Naive thymus-derived CD4-positive, alpha-beta T cell (primary cell): ENCODE data around the gene AP2A2. TPM values are rescaled to one million over a fixed set of nuclear protein-coding genes. Genes with fewer than 3 reads are reported as not detected.

Experiments used
- ATAC-seq: fragments of 150-1000 bp; cut with Tn5 transposase; 2 replicates; pipeline ENCODE4 v1.10.0; 2021; ENCODE audit warnings: mild to moderate bottlenecking, moderate library complexity
- CTCF ChIA-PET: fragments of 350-600 bp; sonication (Branson Sonifier 250); formaldehyde crosslinking; loops from one replicate; lab custom pipeline; 2021; ENCODE audit warnings: antibody characterized with exemption; lab: Charles Lee
- POLR2A ChIA-PET: fragments of 350-600 bp; sonication (Branson Sonifier 250); formaldehyde crosslinking; loops from one replicate; lab custom pipeline; 2021; ENCODE audit warnings: antibody characterized with exemption, inconsistent platforms; lab: Charles Lee
- DNase-seq, 9 donors: peaks; one replicate each; pipeline versions ENCODE4 v3.0.0 to v3.0.0-alpha.2; 2020 to 2022; ENCODE audit warnings: mixed read lengths in 1 of 9
- H3K27ac ChIP-seq: one replicate; pipeline ENCODE4 v1.7.0; 2013; ENCODE audit warnings: mild to moderate bottlenecking, low read depth, low read length, moderate library complexity
- H3K27me3 ChIP-seq, 2 donors: one replicate each; pipeline ENCODE4 v1.7.0; 2013; ENCODE audit warnings: low read length in 2 of 2, mild to moderate bottlenecking in 2 of 2, moderate library complexity in 2 of 2; ENCODE audit not compliant: control insufficient read depth in 2 of 2, insufficient read depth in 2 of 2
- H3K36me3 ChIP-seq, 3 experiments: 1 replicate in 2 of 3; 2 replicates in 1 of 3; pipeline ENCODE4 v1.7.0; 2013; ENCODE audit warnings: low read length in 3 of 3, mild to moderate bottlenecking in 3 of 3, moderate library complexity in 1 of 3; ENCODE audit not compliant: insufficient read depth in 3 of 3, control insufficient read depth in 2 of 3
- H3K4me1 ChIP-seq, 2 donors: one replicate each; pipeline ENCODE4 v1.7.0; 2013; ENCODE audit warnings: low read length in 2 of 2, mild to moderate bottlenecking in 2 of 2, moderate library complexity in 1 of 2; ENCODE audit not compliant: control insufficient read depth in 2 of 2, insufficient read depth in 2 of 2
- H3K4me3 ChIP-seq: 2 replicates; pipeline ENCODE4 v1.7.0; 2013; ENCODE audit warnings: mild to moderate bottlenecking, low read length
- H3K9me3 ChIP-seq, 3 experiments: 1 replicate in 2 of 3; 2 replicates in 1 of 3; pipeline ENCODE4 v1.7.0; 2013; ENCODE audit warnings: low read length in 3 of 3; ENCODE audit not compliant: control insufficient read depth in 2 of 3
- H3K27ac Mint-ChIP-seq, 9 donors: one replicate each; pipeline ENCODE4 v1.8.0; 2020 to 2022; ENCODE audit warnings: mixed read lengths in 9 of 9, mild to moderate bottlenecking in 8 of 9, moderate library complexity in 5 of 9, inconsistent platforms in 2 of 9
- H3K27me3 Mint-ChIP-seq, 5 donors: one replicate each; pipeline ENCODE4 v1.8.0; 2021 to 2022; ENCODE audit warnings: mixed read lengths in 5 of 5, mild to moderate bottlenecking in 1 of 5
- H3K36me3 Mint-ChIP-seq, 5 donors: one replicate each; pipeline ENCODE4 v1.8.0; 2020 to 2022; ENCODE audit warnings: mixed read lengths in 5 of 5, mild to moderate bottlenecking in 3 of 5, inconsistent platforms in 1 of 5
- H3K4me1 Mint-ChIP-seq, 7 donors: one replicate each; pipeline ENCODE4 v1.8.0; 2020 to 2022; ENCODE audit warnings: mixed read lengths in 7 of 7, mild to moderate bottlenecking in 3 of 7, inconsistent platforms in 1 of 7
- H3K4me3 Mint-ChIP-seq, 10 donors: one replicate each; pipeline ENCODE4 v1.8.0; 2020 to 2022; ENCODE audit warnings: mild to moderate bottlenecking in 10 of 10, mixed read lengths in 10 of 10, moderate library complexity in 6 of 10, inconsistent platforms in 2 of 10
- H3K9me3 Mint-ChIP-seq, 11 donors: one replicate each; pipeline ENCODE4 v1.8.0; 2020 to 2022; ENCODE audit warnings: mixed read lengths in 11 of 11, mild to moderate bottlenecking in 4 of 11, inconsistent platforms in 1 of 11, moderate library complexity in 1 of 11
- intact Hi-C, 2 donors: fragments of 100-400 bp; cut with micrococcal nuclease; formaldehyde crosslinking; loops; one replicate each; pipeline ENCODE4 v1.15.1; 2023
- polyA plus RNA-seq, 2 donors: library from polyadenylated mRNA; unstranded; fragments of 300-500 nt; fragmentation: Illumina TruSeq; gene quantifications; one replicate each; pipeline ENCODE4 v1.2.3, GENCODE V29; 2021
- total RNA-seq, 6 experiments: library from RNA in 5 of 6; stranded (reverse) in 5 of 6; gene quantifications; 1 replicate in 5 of 6; 2 replicates in 1 of 6; pipeline ENCODE4 v1.2.3 and lab custom pipeline; 2021 to 2026

AP2A2 gene
- total and polyA plus RNA-seq, 7 experiments from 2014 or later, result 8.7 to 93.3 (median 79.3) TPM

GRCh38 chr11:1005928-1006327, 80.3 kb downstream of the AP2A2 start:
- Mint-ChIP-seq H3K4me3 (no peak overlapping the region), H3K27me3 (no peaks in the 10 kb centered on the region), H3K36me3 (peaks cover 2 to 40% (median 18%) of the 10 kb centered on the region in 5 donors), H3K9me3 (no peaks in the 10 kb centered on the region), H3K4me1 (peaks cover 0 to 11% (median 0%) of the 10 kb centered on the region in 7 donors), H3K27ac (no peak overlapping the region)
- Histone ChIP-seq H3K36me3 (peaks cover 0 to 98% (median 28%) of the 10 kb centered on the region in 3 experiments), H3K4me1 (no peaks in the 10 kb centered on the region), H3K4me3 (no peak overlapping the region), H3K27me3 (no peaks in the 10 kb centered on the region), H3K27ac (no peak overlapping the region), H3K9me3 (no peaks in the 10 kb centered on the region)
- no peak for DNase-seq
- ATAC-seq, result no peak
- intact Hi-C loops, result no loop called here
- ChIA-PET CTCF (no interaction called here), POLR2A (no interaction called here)

- peaks cover 2 to 34% (median 12%) of the 10 kb centered on the region in 5 donors for H3K36me3 Mint-ChIP-seq
- H3K4me1 Mint-ChIP-seq, result peaks cover 0 to 5% (median 0%) of the 10 kb centered on the region in 7 donors
- H3K27ac Mint-ChIP-seq, result peak overlapping the region in 1 of 9 donors; percentile 39
- no peaks in the 10 kb centered on the region for H3K4me1 ChIP-seq
- H3K27ac ChIP-seq, result no peak overlapping the region
- no peak overlapping the region for H3K4me3 ChIP-seq
- H3K9me3 ChIP-seq, result no peaks in the 10 kb centered on the region
- no peak for ATAC-seq
- H3K27me3 Mint-ChIP-seq, result no peaks in the 10 kb centered on the region
- peaks cover 0 to 98% (median 28%) of the 10 kb centered on the region in 3 experiments for H3K36me3 ChIP-seq
- ChIA-PET CTCF (no interaction called here), POLR2A (no interaction called here)
- DNase-seq, result no peak
- no peaks in the 10 kb centered on the region for H3K27me3 ChIP-seq
- no peak overlapping the region for H3K4me3 Mint-ChIP-seq
- intact Hi-C loops, result no loop called here
- no peaks in the 10 kb centered on the region for H3K9me3 Mint-ChIP-seq
Measured at GRCh38 chr11:1006762-1007161, 81.1 kb downstream of the AP2A2 start.

- H3K9me3 ChIP-seq, result no peaks in the 10 kb centered on the region
- intact Hi-C loops, result no loop called here
- ATAC-seq (no peak), DNase-seq (no peak)
- H3K36me3 ChIP-seq, result peaks cover 0 to 98% (median 28%) of the 10 kb centered on the region in 3 experiments
- ChIA-PET CTCF (no interaction called here), POLR2A (no interaction called here)
- Mint-ChIP-seq H3K4me1 (peaks cover 0 to 4% (median 0%) of the 10 kb centered on the region in 7 donors), H3K27me3 (no peaks in the 10 kb centered on the region), H3K4me3 (no peak overlapping the region), H3K27ac (no peak overlapping the region), H3K36me3 (peaks cover 2 to 34% (median 12%) of the 10 kb centered on the region in 5 donors), H3K9me3 (no peaks in the 10 kb centered on the region)
- H3K27ac ChIP-seq, result no peak overlapping the region
- H3K4me1 ChIP-seq, result no peaks in the 10 kb centered on the region
- H3K27me3 ChIP-seq, result no peaks in the 10 kb centered on the region
- no peak overlapping the region for H3K4me3 ChIP-seq
Measured at GRCh38 chr11:1007279-1007678, 81.6 kb downstream of the AP2A2 start.

- POLR2A ChIA-PET, result no interaction called here
- H3K27me3 ChIP-seq, result no peaks in the 10 kb centered on the region
- peaks cover 0 to 30% (median 12%) of the 10 kb centered on the region in 5 donors for H3K36me3 Mint-ChIP-seq
- no peak overlapping the region for H3K4me3 Mint-ChIP-seq
- H3K4me3 ChIP-seq, result no peak overlapping the region
- no peak for ATAC-seq
- no peaks in the 10 kb centered on the region for H3K27me3 Mint-ChIP-seq
- peaks cover 0 to 4% (median 0%) of the 10 kb centered on the region in 7 donors for H3K4me1 Mint-ChIP-seq
- H3K27ac ChIP-seq, result no peak overlapping the region
- CTCF ChIA-PET, result no interaction called here
- H3K9me3 ChIP-seq, result no peaks in the 10 kb centered on the region
- H3K36me3 ChIP-seq, result peaks cover 0 to 90% (median 27%) of the 10 kb centered on the region in 3 experiments
- DNase-seq, result no peak
- H3K9me3 Mint-ChIP-seq, result no peaks in the 10 kb centered on the region
- H3K27ac Mint-ChIP-seq, result no peak overlapping the region
- H3K4me1 ChIP-seq, result no peaks in the 10 kb centered on the region
- intact Hi-C loops, result no loop called here
Measured at GRCh38 chr11:1008001-1008802, 82.5 kb downstream of the AP2A2 start.

- DNase-seq (no peak), ATAC-seq (no peak)
- intact Hi-C loops, result no loop called here
- Histone ChIP-seq H3K27me3 (no peaks in the 10 kb centered on the region), H3K4me3 (no peak overlapping the region), H3K36me3 (peaks cover 0 to 84% (median 23%) of the 10 kb centered on the region in 3 experiments), H3K4me1 (no peaks in the 10 kb centered on the region), H3K27ac (no peak overlapping the region), H3K9me3 (no peaks in the 10 kb centered on the region)
- H3K9me3 Mint-ChIP-seq, result no peaks in the 10 kb centered on the region
- H3K4me3 Mint-ChIP-seq, result no peak overlapping the region
- ChIA-PET POLR2A (no interaction called here), CTCF (no interaction called here)
- H3K27ac Mint-ChIP-seq, result no peak overlapping the region
- H3K27me3 Mint-ChIP-seq, result no peaks in the 10 kb centered on the region
- H3K36me3 Mint-ChIP-seq, result peaks cover 0 to 25% (median 12%) of the 10 kb centered on the region in 5 donors
- peaks cover 0 to under 1% (median 0%) of the 10 kb centered on the region in 7 donors for H3K4me1 Mint-ChIP-seq
Measured at GRCh38 chr11:1008803-1009145, 83.1 kb downstream of the AP2A2 start.

- ChIA-PET POLR2A (no interaction called here), CTCF (no interaction called here)
- peaks cover 0 to 78% (median 23%) of the 10 kb centered on the region in 3 experiments for H3K36me3 ChIP-seq
- no peak overlapping the region for H3K4me3 ChIP-seq
- Mint-ChIP-seq H3K36me3 (peaks cover 0 to 25% (median 12%) of the 10 kb centered on the region in 5 donors), H3K27ac (no peak overlapping the region), H3K4me3 (no peak overlapping the region), H3K9me3 (no peaks in the 10 kb centered on the region), H3K4me1 (no peaks in the 10 kb centered on the region), H3K27me3 (no peaks in the 10 kb centered on the region)
- ATAC-seq, result no peak
- H3K9me3 ChIP-seq, result no peaks in the 10 kb centered on the region
- no peaks in the 10 kb centered on the region for H3K4me1 ChIP-seq
- no peaks in the 10 kb centered on the region for H3K27me3 ChIP-seq
- no peak overlapping the region for H3K27ac ChIP-seq
- no peak for DNase-seq
- intact Hi-C loops, result no loop called here
Measured at GRCh38 chr11:1009371-1009770, 83.7 kb downstream of the AP2A2 start.

GRCh38 chr11:1009991-1010390, 84.3 kb downstream of the AP2A2 start:
- Histone ChIP-seq H3K36me3 (peaks cover 0 to 72% (median 23%) of the 10 kb centered on the region in 3 experiments), H3K4me1 (no peaks in the 10 kb centered on the region), H3K9me3 (no peaks in the 10 kb centered on the region), H3K4me3 (no peak overlapping the region), H3K27ac (no peak overlapping the region), H3K27me3 (no peaks in the 10 kb centered on the region)
- H3K27ac Mint-ChIP-seq, result no peak overlapping the region
- peaks cover 0 to 24% (median 8%) of the 10 kb centered on the region in 5 donors for H3K36me3 Mint-ChIP-seq
- no peak for ATAC-seq
- intact Hi-C loops, result no loop called here
- CTCF ChIA-PET, result no interaction called here
- no peaks in the 10 kb centered on the region for H3K4me1 Mint-ChIP-seq
- no peaks in the 10 kb centered on the region for H3K9me3 Mint-ChIP-seq
- POLR2A ChIA-PET, result no interaction called here
- no peak for DNase-seq
- H3K4me3 Mint-ChIP-seq, result no peak overlapping the region
- no peaks in the 10 kb centered on the region for H3K27me3 Mint-ChIP-seq
